GOT3 (cell line): Measurements from ENCODE around the gene FCHO2.

ENCODE experiments used
- DNase-seq: peaks from one replicate; lab custom pipeline; 2025; ENCODE audit warnings: mixed read lengths; lab: John Stamatoyannopoulos, UW

FCHO2 gene

DNA sequence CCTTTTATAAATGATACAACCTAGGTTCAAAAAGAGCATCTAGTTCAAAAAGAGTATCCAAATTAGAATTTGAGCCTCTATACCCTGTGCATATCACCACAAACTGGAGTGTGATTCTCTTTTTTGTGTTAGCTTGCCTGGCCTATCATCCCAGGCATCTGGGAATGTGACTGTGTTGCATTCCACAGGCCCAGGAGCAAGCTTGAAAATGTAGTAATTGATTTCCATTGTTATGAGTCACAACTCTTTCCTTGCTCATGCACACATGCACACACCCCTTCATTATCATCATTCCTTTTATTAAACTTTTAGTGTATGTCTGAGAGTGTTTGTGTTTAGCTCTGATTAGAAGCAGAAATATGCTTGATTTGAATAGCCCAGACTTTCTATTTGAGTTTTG, 75.2 kb downstream of the FCHO2 start:
- DNase-seq, result no peak

DNA sequence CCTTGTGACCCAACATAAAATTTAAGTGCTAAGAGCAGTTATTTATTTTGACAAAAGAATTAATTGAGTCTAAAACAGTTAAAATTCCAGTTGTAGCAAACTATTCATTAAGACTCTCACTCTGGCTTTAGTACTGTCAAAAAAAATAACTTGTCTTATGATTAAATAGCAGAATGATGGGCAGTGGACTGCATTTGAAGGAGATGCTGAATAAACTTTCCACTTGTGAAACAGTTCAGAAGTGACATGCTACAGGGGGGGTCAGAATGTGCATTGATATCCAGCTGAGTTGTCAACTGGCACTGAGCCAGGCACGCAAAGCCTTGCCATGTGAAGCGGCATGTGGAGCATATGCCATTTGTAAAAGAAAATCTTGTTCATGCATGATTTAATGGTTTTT, 76.0 kb downstream of the FCHO2 start:
- no peak for DNase-seq

DNA sequence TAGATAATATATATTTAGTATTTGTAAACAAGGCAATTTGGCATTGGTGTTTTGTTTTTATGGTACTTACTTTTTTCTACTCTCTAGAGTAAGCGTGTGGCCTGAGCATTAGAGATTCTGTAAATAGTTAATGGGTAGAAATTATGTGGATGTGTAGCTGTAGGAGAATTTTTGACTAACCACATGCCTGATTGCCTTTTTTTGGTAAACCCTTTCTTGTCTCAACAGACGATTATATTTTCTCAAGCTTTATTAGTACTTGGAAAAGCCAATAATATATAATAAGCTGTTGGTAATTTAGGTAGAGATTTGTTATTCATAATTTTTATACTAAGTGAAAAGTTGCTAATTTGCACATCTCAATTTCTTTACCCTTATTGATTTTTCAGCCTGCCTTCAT, 76.8 kb downstream of the FCHO2 start:
- no peak for DNase-seq

DNA sequence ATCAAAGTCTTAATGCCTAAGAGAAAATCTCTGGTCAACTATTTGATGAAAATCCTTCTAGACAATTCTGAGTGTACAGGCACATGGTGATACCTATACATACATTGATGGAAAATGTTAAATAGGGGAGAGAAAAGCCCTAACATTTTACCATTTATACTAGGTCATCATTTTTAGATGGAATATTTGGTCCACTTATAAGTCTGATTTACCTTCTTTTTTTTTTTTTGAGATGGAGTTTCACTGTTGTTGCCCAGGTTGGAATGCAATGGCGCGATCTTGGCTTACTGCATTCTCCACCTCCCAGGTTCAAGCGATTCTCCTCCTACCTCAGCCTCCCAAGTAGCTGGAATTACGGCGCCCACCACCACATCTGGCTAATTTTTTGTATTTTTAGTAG, 81.7 kb downstream of the FCHO2 start:
- no peak for DNase-seq

DNA sequence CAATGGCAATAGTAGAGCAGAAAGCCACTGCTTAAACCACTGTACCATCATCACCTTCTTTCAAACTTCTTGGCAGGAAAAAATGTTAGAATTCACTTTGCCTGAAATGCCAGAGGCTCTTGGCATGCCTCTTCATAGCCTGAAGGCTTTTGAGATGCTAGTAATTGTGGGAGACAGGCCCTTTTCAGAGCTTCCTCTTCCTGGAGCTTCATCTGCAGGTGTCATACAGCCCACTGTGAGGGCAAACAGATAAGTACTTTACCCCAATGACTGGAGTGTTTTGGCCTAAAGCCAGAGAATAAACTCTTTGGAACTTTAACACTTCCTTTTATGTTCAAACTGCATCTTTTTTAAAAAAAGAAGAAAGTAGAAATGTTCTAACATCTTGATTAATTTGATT, 83.2 kb downstream of the FCHO2 start:
- no peak for DNase-seq

DNA sequence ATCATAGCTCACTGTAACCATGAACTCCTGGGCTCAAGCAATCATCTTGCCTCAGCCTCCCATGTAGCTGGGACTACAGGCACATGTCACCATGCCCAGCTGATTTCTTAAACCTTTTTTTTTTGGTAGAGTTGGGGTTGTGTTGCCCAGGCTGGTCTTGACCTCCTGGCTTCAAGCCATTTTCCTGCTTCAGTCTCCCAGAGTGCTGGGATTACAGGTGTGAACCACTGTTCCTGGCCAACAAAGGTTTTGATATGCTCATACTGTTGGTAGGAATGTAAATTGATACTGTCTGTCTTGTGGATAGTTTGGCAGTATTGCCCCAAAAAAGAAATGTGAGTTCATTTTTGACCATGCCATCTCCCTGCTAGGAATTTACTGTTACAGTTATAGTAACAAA, 87.2 kb downstream of the FCHO2 start:
- DNase-seq, result no peak

DNA sequence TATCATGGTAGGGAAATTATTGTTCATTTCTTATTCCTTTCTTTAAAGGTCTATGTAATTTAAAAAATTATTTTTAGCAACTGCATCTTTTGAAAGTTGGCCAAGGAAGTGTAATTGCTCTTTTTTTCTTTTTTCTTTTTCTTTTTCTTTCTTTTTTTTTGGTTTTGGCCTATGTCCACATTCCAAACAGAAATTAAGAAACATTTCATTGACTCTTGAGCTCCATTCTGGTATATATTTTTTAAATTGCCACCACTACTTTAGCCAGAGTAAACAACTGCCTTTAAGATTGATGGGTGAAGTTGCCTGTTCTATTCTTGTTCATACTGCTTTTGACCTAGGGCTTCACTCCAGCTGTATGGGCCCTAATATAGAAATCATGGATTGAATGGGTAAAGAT, 88.7 kb downstream of the FCHO2 start:
- no peak for DNase-seq

DNA sequence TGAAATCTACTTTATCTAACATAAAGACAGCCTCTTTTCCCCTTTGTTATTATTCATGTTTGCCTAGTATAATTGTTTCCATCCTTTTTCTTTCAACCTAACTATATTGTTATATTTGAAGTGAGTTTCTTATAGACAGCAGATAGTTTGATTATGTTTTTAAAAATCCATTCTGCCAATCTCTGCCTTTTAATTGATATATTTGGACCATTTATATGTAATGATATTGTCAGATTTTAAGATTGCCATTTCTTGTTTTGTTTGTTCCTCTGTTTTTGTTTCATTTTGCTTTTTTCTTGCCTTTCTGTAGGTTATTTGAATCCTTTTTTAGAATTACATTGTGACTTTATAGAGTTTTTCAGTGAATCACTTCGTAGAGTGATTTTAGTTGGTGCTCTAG, 89.8 kb downstream of the FCHO2 start:
- DNase-seq, result no peak

DNA sequence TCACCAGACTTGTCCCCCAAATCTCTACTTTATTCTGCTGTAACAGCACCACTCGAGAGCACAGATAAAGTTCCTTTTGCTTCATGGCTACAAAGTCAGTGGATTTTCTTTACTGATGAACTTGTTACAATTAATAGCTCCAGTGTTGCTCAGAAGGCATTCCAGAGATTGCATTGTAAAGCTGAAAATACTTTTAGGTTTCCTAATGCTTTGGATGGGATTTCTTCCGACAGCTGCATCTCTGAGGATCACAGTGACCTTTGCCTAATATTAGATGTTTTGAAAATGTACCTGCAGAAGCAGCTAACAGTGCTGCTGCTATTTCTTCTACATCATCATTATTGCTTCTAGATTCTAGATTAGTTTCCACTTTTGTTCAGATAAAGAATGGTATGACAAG, 105.8 kb downstream of the FCHO2 start:
- DNase-seq, result no peak

DNA sequence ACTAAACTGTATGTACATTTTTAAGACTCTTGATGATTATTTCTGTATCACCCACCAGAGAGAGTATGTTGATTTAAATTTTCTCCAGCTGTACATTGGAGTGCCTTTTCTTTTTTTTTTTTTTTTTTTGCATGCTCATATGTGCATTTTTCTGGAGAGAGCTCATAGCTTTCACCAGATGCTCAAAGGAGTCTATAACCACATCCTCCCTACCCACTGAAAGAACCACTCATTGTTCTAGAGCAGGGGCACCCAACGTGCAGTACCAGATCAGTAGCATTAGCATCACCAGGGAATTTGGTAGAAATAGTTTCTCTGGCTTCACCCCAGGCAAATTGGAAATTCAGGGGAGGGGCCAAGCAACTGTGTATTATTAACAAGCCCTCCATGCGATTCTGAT, 110.6 kb downstream of the FCHO2 start:
- DNase-seq, result no peak

DNA sequence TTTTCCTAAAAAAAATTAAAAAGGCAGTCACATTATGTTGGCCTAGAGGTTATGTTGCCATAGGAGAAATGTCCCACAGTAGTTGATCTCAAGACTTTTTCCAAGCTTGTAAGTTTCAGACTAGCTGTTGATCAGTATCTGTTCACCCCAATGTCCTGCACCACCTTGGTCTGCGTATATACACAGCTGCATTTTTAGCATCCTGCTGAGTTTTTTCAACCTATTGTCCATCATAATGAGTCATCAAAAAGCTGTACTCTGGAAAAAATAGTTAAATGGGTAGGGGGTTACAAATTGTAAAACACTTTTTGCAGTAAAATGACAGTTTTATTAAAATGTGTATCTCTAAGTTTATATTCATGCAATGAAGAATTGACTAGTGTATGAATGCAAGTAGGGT, 111.4 kb downstream of the FCHO2 start:
- DNase-seq, result no peak

DNA sequence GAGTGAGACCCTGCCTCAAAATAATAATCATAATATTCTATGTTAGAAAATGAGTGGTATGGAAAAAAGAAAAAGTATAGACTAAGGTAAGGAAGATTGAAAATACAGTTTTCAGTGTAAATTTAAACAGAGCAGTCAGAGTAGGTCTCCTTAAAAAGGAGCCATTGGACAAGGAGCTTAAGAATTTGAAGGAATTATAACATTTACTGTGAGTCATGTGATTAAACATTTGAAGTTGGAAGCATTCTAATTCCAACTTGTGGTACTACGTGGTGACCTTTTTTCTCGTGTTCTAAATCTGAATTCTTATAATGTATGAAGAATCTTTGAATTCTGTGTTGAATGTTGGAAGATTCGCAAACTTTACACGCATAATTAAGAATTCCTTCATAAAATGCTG, 125.3 kb downstream of the FCHO2 start:
- no peak for DNase-seq

DNA sequence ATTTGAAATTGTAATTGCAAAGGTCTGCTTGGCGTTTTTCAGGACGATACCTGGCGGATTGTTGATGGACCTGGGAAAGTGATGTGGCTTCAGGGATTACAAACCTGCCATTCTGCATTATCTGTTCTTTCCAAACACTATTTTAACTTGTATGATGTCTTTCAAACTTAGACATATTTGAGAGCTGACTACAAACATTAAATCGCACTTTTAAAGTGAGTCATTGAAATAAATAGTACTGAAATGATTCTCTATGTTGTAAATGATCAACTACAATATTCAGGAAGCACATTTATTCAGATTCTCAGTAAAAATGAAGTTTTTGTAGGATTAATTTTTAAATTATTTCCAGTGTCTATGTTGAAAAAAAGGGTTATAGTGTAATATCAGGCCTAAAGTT, 132.2 kb downstream of the FCHO2 start:
- no peak for DNase-seq

DNA sequence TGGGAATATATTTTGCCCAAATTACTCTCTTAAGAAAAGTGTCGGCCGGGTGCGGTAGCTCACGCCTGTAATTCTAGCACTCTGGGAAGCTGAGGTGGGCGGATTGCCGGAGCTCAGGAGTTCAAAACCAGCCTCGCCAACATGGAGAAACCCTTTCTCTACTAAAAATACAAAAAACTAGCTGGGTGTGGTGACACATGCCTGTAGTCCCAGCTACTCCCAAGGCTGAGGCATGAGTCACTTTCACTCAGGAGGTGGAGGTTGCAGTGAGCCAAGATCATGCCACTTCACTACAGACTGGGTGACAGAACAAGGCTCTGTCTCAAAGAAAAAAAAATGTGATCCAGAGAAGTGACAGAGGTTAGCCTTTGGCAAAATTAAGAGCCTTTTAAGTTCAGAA, 138.1 kb downstream of the FCHO2 start:
- no peak for DNase-seq

DNA sequence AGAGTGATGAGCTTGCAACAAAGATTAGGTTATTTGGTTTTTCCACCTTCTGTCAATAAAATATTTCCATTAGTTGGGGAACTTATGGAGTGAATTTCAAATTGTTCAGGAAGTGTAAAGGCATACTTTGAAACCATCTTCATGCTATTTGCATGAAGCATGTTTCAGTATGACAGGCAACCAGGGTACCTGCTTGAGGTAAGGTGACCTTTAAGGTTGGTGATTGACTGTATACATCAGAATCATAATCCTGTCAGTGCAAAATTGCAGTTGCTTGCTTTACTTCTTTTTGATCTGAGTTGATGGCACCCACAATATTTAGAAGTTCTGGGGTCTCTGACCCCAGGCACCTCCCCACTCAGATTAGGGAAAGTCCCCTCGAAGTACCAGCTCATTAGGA, 138.6 kb downstream of the FCHO2 start:
- DNase-seq, result no peak

DNA sequence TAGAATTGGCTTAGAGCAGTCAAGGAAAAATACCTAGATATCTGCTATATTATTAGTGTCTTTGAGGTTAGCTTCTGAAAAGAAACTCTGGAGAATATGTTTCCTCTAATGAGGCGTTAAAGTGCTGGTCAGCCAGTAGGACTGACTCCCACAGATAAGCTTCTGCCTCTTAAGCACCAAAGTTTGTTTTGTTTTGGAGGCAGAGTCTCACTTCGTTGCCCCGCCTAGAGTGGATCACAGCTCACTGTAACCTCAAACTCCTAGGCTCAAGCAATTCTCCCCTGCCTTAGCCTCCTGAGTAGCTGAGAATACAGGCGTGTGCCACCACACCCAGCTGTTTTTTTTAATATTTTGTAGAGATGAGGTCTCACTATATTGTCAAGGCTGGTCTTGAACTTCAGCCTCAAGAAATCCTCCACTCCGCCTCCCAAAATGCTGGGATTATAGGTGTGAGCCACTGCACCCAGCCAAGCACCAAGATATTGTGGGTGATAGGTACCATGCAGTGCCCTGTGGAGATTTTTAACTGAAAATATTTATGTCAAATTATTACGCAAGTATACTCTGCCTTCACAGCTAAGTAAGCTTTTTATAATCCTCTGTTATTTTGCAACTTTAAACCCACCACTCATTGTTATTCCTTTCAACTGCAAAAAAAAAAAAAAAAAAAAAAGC, 139.9 kb downstream of the FCHO2 start:
- DNase-seq, result no peak

DNA sequence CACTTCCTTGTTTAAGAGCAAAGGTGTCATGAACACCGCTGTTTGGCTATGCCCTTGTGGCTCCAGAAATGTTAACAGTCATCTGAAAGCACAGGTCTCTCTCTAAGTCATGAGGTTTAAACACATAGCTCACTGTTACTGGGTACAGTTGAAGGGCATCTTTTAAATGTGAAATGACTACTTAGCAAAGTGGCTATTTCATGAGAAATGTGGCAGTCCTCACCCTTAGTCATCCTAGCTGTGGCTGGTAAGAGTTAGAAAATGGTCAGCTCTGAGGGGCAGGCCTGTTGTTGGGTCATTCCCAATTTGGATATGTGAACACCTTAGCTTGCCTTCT, 140.4 kb downstream of the FCHO2 start:
- DNase-seq, result no peak

DNA sequence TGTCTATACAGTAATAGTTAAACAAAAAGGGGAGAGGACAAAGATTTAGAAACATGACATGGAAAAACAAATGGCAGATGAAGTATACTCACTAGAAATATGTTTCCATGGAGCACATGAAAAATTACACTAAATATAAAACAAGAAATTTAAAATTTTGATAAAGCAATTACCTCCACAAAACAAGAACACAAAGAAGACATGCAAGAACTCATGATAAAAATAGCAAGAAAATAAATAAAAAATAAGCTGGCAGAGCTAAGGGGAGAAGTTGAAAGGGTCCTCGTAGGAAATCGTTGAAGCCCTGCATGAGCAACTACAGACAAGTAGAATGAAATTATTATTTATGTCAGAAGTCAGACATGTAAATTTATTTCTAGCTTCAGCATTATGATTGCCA, 141.9 kb downstream of the FCHO2 start:
- DNase-seq, result no peak

DNA sequence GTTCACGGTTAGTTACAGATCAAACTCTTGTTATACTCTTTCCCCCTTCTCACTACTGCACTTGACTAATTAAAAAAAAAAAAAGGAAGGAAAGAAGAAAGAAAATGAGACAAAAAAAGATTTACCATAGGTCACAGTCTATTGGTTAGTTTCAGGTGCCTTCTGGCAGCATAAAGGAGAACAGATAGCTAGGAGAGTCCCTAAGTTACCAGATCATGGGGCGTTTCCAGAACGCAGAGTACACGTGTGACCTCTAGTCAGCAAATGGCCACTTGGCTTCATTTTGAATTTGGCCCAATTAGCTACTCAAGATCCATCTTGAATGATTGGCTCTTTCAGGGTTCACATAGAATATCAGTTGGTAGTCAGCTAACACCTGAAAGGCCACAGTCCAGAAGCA, 144.3 kb downstream of the FCHO2 start:
- DNase-seq, result no peak

DNA sequence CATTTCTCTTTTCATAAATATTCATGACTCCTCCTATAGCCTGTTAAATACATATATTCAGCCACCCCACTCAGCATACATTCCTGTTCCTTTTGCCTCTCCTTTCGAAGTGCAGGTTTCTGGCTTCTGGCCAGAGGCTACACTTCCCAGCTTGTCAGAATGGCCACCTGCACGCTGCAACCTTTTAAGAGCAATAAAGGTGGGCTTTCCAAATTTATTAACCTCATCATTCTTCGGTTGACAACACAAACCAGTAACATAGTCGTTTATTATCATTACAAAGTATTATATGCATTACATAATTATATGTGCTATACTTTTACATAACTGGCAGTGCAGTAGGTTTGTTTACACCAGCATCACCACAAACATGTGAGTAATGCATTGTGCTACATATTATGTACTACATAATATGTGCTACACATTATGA, 148.0 kb downstream of the FCHO2 start:
- DNase-seq, result no peak

DNA sequence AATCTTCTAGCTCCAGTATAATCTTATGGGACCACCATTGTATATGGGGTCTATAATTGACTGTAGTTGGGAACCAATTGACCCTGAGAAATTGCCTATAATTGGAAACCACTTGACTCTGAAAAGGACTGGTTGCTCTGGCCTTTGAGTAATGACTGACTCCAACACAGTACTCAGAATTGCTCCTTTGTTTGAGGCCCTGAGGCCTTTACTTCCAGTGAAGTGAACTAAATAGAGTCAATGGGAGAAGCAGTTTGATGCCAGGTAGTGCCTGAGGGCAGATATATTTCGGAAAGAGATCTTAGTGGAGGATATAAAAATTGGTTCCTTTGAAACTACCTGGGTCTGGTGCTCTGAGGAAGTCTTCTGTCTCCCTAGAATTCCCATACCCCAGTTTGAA, 148.5 kb downstream of the FCHO2 start:
- no peak for DNase-seq

DNA sequence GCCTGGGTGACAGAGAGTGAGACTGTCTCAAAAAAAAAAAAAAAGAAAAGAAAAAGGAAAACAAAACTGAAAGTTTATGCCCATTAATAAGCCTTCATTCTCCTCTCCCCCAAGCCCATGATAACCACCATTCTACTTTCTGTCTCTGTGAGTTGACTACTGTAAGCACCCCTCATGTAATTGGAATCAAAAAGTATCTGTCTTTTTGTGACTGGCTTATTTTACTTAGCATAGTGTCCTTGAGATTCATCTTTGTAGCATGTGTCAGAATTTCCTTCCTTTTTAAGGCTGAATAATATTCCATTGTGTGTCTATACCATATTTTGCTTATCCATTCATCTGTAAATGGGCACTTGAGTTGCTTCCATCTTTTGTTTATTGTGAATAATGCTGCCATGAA, 150.5 kb downstream of the FCHO2 start:
- DNase-seq, result no peak

DNA sequence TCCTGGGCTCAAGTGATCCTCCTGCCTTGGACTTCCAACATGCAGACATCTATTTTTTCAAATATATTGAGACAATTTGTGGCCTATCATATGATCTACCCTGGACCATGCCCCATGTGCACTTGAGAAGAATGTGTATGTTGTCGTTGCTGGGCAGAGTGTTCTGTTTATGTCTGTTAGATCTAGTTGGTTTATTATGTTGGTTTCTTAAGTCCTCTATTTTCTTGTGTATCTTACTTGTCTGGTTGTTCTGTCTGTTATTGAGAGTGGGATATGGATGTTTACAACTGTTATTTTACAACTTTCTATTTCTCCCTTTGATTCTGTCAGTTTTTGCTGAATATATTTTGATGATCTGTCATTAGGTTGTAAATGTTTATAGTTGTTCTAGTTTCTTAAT, 154.3 kb downstream of the FCHO2 start:
- DNase-seq, result no peak

DNA sequence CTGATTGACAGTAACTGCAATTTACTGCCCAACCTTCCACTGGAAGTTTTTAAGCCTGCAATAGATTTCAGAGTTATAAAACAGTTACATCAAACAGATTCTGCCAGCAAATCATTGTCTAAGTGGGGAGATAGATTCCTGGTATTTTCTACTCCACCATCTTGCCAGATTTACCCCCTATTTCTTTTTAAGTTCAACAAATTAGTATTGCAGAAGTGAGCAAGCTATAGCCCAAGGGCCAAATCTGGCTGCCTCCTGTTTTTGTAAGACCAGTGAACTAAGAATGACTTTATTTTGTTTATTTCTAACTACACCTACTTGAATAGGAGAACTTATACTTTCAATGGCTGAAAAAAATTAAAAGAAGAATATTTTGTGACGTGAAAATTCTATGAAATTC, 155.7 kb downstream of the FCHO2 start:
- no peak for DNase-seq

DNA sequence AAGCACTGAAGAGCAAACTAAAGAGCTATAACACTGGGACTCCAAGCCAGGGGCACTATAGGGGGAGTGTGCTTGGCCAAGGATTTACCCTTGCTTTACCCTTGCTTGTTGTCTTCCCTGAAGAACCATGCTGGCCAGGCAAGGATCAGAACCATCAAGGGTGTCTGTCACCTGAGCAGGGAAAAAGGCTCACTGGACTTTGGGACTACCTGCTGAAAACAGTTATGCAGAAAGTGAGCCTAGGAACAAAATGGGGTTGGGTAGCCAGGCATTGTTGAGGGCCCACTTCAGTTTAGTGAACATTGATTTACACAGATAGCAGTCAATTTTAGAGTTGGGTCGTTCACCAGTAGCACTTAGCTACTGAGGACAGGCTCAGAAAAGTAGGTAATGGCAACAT, 156.5 kb downstream of the FCHO2 start:
- DNase-seq, result no peak
